Gastrocnemius medialis (tissue), 4 donors: Measurements from ENCODE around the gene ZNF688. TPM values are rescaled to one million over a fixed set of nuclear protein-coding genes. Genes with fewer than 3 reads are reported as not detected.
A peak's percentile ranks its signal among the peaks of the same experiment; 100 is the strongest.

ENCODE experiments used
- ATAC-seq, 2 donors: fragments of 150-250 bp; one replicate each; pipeline ENCODE4 v1.9.1; 2016
- DNase-seq, 2 donors: peaks; one replicate each; pipeline ENCODE4 v3.0.0-alpha.2; 2019
- H3K27ac ChIP-seq, 4 donors: fragments of 200-600 bp; sonication (generic); 1 replicate in 1 of 4; 2 replicates in 3 of 4; pipeline ENCODE4 v1.5.1; 2016 to 2018; ENCODE audit warnings: mild to moderate bottlenecking in 2 of 4, moderate library complexity in 1 of 4
- H3K27me3 ChIP-seq, 3 donors: fragments of 200-600 bp; sonication (generic) in 2 of 3; 1 replicate in 1 of 3; 2 replicates in 2 of 3; pipeline versions ENCODE4 v1.5.1 to v1.6.0; 2016 to 2019; ENCODE audit warnings: mild to moderate bottlenecking in 1 of 3, moderate library complexity in 1 of 3
- H3K36me3 ChIP-seq, 2 donors: fragments of 200-600 bp; sonication (generic) in 1 of 2; one replicate each; pipeline ENCODE4 v1.5.1; 2017 to 2018
- H3K4me1 ChIP-seq, 2 donors: fragments of 200-600 bp; sonication (generic) in 1 of 2; one replicate each; pipeline ENCODE4 v1.5.1; 2016 to 2017; ENCODE audit warnings: mild to moderate bottlenecking in 2 of 2
- H3K4me3 ChIP-seq, 4 donors: fragments of 200-600 bp; sonication (generic) in 3 of 4; 1 replicate in 1 of 4; 2 replicates in 3 of 4; pipeline ENCODE4 v1.5.1; 2016 to 2019; ENCODE audit warnings: mild to moderate bottlenecking in 2 of 4
- H3K9me3 ChIP-seq, 3 donors: fragments of 200-600 bp; sonication (generic) in 2 of 3; 1 replicate in 1 of 3; 2 replicates in 2 of 3; pipeline ENCODE4 v1.5.1; 2016 to 2019
- CTCF ChIP-seq, 5 experiments: fragments of 450-650 bp in 3 of 5; fragments of 200-600 bp in 2 of 5; sonication (generic) in 2 of 5; IDR thresholded peaks in 4 of 5; conservative IDR thresholded peaks in 1 of 5; 1 replicate in 4 of 5; 2 replicates in 1 of 5; pipeline ENCODE4 v1.5.1; 2016 to 2019; ENCODE audit warnings: antibody characterized with exemption in 5 of 5, mild to moderate bottlenecking in 3 of 5, moderate library complexity in 3 of 5
- POLR2A ChIP-seq, 2 donors: fragments of 450-650 bp; IDR thresholded peaks; one replicate each; pipeline ENCODE4 v1.6.1; 2017; ENCODE audit warnings: antibody characterized with exemption in 2 of 2, mild to moderate bottlenecking in 2 of 2, moderate library complexity in 2 of 2
- in situ Hi-C, 4 donors: fragments of 200-750 bp; cut with MboI; loops; one replicate each; pipeline versions ENCODE4 v1.15.0 to v1.8.0; 2017; ENCODE audit warnings: low sequenced_read_pairs in 4 of 4
- intact Hi-C: fragments of 100-400 bp; cut with DNase I; formaldehyde crosslinking; loops from one replicate; pipeline ENCODE4 v1.15.1; 2023; ENCODE audit warnings: low total_unique reads
- total RNA-seq, 4 donors: library from RNA; depleted of rRNA; stranded (reverse); fragments of >200 nt; gene quantifications; one replicate each; pipeline versions ENCODE4 v1.1.0 to v1.2.3, GENCODE V29; 2016

The ZNF688 gene
- total RNA-seq, 4 donors from 2014 or later, result 11.0 to 38.2 (median 18.5) TPM

DNA sequence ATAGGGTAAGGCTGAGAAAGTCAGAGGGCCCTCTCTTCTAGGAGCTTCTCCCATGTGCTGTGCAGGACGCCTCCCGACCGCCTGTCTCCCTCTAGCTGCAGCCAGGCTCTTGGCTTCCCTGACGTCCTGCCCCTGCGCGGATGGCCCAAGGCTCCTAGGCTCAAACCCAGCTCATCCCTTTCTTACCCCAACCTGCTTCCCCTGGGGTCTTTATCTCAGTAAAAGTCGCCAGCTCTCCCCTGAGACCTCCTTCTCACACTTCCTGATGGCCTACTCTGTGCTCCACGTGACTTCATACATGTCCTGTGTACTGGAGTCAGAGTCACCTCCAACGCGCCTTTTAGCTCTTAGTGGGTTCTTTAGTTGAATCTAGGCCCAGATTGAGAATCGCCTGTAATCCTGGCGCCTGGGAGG lies 35.7 kb downstream of the ZNF688 start:
- Histone ChIP-seq H3K4me3 (peak overlapping the region; percentile 65 to 88 (median 82)), H3K36me3 (peaks cover 0 to 10% of the 10 kb centered on the region in 2 donors), H3K27me3 (no peaks in the 10 kb centered on the region), H3K9me3 (no peaks in the 10 kb centered on the region), H3K27ac (peak overlapping the region; percentile 90 to 96 (median 94)), H3K4me1 (peaks cover 23 to 27% of the 10 kb centered on the region in 2 donors)
- ATAC-seq (peak; percentile 67 to 70), DNase-seq (peak; percentile 74 to 78)
- intact Hi-C loops, result loop anchor here (1.0 to 10.0 kb wide), 6 partner anchors 23 to 541 kb away; partner anchors contain the start of genes HIRIP3, INO80E, ZNF688 and ZNF764
- in situ Hi-C loops, result loop anchor here in 2 of 4 donors (10.0 kb wide), 2 partner anchors 91 to 101 kb away; partner anchors contain the start of genes DCTPP1 (in 1 of the 2) and SEPHS2 (in 1 of the 2)
- peak; percentile 44 to 75 (median 59) for TF ChIP-seq CTCF (IDR thresholded peaks at IDR 0.05 in 4 of 5, conservative IDR thresholded peaks at IDR 0.05 in 1 of 5)
- TF ChIP-seq POLR2A (IDR thresholded peaks at IDR 0.05), result peak in 1 of 2 donors; percentile 18

- Histone ChIP-seq H3K4me3 (peak overlapping the region; percentile 65 to 88 (median 82)), H3K9me3 (no peaks in the 10 kb centered on the region), H3K4me1 (peaks cover 23 to 27% of the 10 kb centered on the region in 2 donors), H3K36me3 (peaks cover 0 to 10% of the 10 kb centered on the region in 2 donors), H3K27me3 (no peaks in the 10 kb centered on the region), H3K27ac (peak overlapping the region; percentile 90 to 96 (median 94))
- ATAC-seq, result peak; percentile 27 to 47
- in situ Hi-C loops (loop anchor here in 2 of 4 donors (10.0 kb wide), 2 partner anchors 90 to 100 kb away; partner anchors contain the start of genes DCTPP1 (in 1 of the 2) and SEPHS2 (in 1 of the 2)), intact Hi-C loops (loop anchor here (1.0 to 10.0 kb wide), 5 partner anchors 23 to 540 kb away; partner anchors contain the start of genes HIRIP3, INO80E, ZNF688 and ZNF764)
- peak in 1 of 2 donors; percentile 17 for DNase-seq
- TF ChIP-seq POLR2A (IDR thresholded peaks at IDR 0.05) (no peak), CTCF (IDR thresholded peaks at IDR 0.05 in 4 of 5, conservative IDR thresholded peaks at IDR 0.05 in 1 of 5) (no peak)
Observed at GRCh38 chr16:30535106-30535776, 36.3 kb downstream of the ZNF688 start.

GRCh38 chr16:30534368-30535105 lies 37.0 kb downstream of the ZNF688 start, which contains the start of gene ZNF747:
ZNF747 (minus strand) TSS chr16:30534858; CDS start chr16:30534679, 179 bp downstream.
- peak within 1 kb of the TSS; percentile 90 to 96 (median 94) for H3K27ac ChIP-seq
- H3K36me3 ChIP-seq, result peaks cover 0 to 10% of the 10 kb centered on the region in 2 donors
- H3K9me3 ChIP-seq, result no peaks in the 10 kb centered on the region
- H3K27me3 ChIP-seq, result no peaks in the 10 kb centered on the region
- ATAC-seq (peak; percentile 87 to 91), DNase-seq (peak; percentile 93 to 95)
- peak within 1 kb of the TSS; percentile 65 to 88 (median 82) for H3K4me3 ChIP-seq
- H3K4me1 ChIP-seq, result peaks cover 23 to 24% of the 10 kb centered on the region in 2 donors
- intact Hi-C loops, result loop anchor here (1.0 to 10.0 kb wide), 5 partner anchors 24 to 540 kb away; partner anchors contain the start of genes HIRIP3, INO80E, ZNF688 and ZNF764
- peak in 1 of 5 experiments; percentile 6 for TF ChIP-seq CTCF (IDR thresholded peaks at IDR 0.05 in 4 of 5, conservative IDR thresholded peaks at IDR 0.05 in 1 of 5)
- peak; percentile 71 to 74 for TF ChIP-seq POLR2A (IDR thresholded peaks at IDR 0.05)
- in situ Hi-C loops, result loop anchor here in 2 of 4 donors (10.0 kb wide), 2 partner anchors 90 to 100 kb away; partner anchors contain the start of genes DCTPP1 (in 1 of the 2) and SEPHS2 (in 1 of the 2)

DNA sequence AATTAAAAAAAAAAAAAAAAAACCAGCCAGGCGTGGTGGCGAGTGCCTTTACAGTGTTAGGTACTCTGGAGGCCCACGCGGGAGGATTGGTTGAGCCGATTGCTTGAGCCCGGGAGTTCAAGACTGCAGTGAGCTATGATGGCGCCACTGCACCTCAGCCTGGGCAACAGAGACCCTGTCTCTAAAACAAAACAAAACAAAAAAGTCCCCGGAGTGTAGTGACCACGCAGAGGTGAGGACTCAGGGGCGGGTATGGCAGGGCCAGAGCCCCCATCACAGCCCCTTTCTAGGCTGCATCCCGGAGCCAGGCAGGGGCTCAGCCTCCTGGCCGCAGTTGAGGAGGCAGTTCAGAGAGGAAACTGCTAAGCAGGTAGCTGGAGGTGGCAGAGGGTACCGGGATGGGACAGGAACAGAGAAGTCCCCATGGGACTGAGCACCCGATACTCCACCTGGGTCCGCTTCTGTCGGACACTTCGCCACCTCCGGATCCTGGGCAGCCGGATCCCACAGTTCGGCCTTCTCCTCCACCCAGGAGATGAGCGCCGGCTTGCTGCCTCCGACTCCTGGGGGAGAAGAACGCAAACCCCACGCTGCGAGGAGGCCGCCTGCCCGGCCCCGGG lies 37.7 kb downstream of the ZNF688 start:
- DNase-seq (no peak), ATAC-seq (peak in 1 of 2 donors; percentile 1)
- H3K27ac ChIP-seq, result peak overlapping the region; percentile 90 to 96 (median 94)
- TF ChIP-seq POLR2A (IDR thresholded peaks at IDR 0.05) (no peak), CTCF (IDR thresholded peaks at IDR 0.05 in 4 of 5, conservative IDR thresholded peaks at IDR 0.05 in 1 of 5) (no peak)
- no peaks in the 10 kb centered on the region for H3K27me3 ChIP-seq
- H3K4me3 ChIP-seq, result peak overlapping the region; percentile 65 to 88 (median 82)
- H3K4me1 ChIP-seq, result peaks cover 26 to 30% of the 10 kb centered on the region in 2 donors
- intact Hi-C loops (loop anchor here (10.0 kb wide), 1 partner anchor 539 kb away; the partner anchor contains the start of genes HIRIP3 and INO80E), in situ Hi-C loops (loop anchor here in 2 of 4 donors (10.0 kb wide), 2 partner anchors 89 to 99 kb away; partner anchors contain the start of genes DCTPP1 (in 1 of the 2) and SEPHS2 (in 1 of the 2))
- no peaks in the 10 kb centered on the region for H3K9me3 ChIP-seq
- peaks cover 0 to 10% of the 10 kb centered on the region in 2 donors for H3K36me3 ChIP-seq
